ENCODE data around the gene PRR20B. TPM values are rescaled to one million over a fixed set of nuclear protein-coding genes. Genes with fewer than 3 reads are reported as not detected.
"Not testable (repeated sequence)": the region's sequence is repeated elsewhere in the genome, so short reads cannot be mapped to it uniquely, and the experiment has no call there.

PRR20B gene
- total RNA-seq, 1 experiment from 2014 or later, result not detected

DNA sequence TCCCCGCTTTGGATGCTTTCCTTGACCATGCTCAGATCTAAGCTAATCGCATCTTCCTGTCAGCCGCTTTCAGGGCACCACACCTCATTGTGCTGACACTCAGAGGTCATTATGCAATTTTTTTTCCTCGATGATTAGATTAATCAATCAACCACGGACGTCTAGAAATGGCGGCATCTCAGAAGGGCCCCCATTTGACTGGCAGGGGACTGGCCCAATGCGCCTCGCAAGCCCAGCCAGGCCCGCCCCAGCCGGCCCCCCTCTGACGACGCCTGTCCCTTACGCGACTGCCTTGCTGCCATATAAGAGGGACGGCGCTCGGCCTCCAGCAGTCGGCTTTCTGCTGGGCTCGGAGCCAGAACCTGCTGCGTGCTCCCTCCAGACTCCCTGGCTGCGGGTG, 6.5 kb downstream of the PRR20B start, which contains the start of gene PRR20C:
Gene PRR20C (plus strand): TSS at position 301 of the 400 bp plus-strand sequence. CDS start 387 bp downstream, outside the sequence.
- not testable (repeated sequence) for H3T11ph ChIP-seq (ENCODE audit: low read length); DNase-seq; H2BK5ac ChIP-seq (ENCODE audit: insufficient read length, low read length); H3K27ac ChIP-seq (ENCODE audit: insufficient read length, low read depth, low read length); H2BK12ac ChIP-seq (ENCODE audit: insufficient read length, low read depth, low read length); H4K20me1 ChIP-seq (ENCODE audit: control insufficient read depth, insufficient read depth, insufficient read length); H3K4me2 ChIP-seq (ENCODE audit: insufficient read depth, insufficient read length, low read length); H3K27ac Mint-ChIP-seq; H2BK20ac ChIP-seq (ENCODE audit: low read depth, low read length, poor library complexity, severe bottlenecking); H3K4me1 ChIP-seq (ENCODE audit: insufficient read depth, low read length); H3K4ac ChIP-seq (ENCODE audit: low read depth, low read length); H3K36me3 Mint-ChIP-seq (ENCODE audit: insufficient read depth in 1 of 3, low read depth in 3 of 3); H3K56ac ChIP-seq (ENCODE audit: insufficient read length, low read depth, low read length); H4K91ac ChIP-seq (ENCODE audit: insufficient read length, low read depth, low read length); H3K4me3 Mint-ChIP-seq; H4K8ac ChIP-seq (replicated peaks; ENCODE audit: insufficient read length, low read depth, low read length); H3K27me3 ChIP-seq (ENCODE audit: insufficient read depth, low read length); H2AFZ ChIP-seq (ENCODE audit: low read length); H3K18ac ChIP-seq (ENCODE audit: insufficient read length, low read depth, low read length); H4K5ac ChIP-seq (ENCODE audit: insufficient read length, low read depth, low read length); H2BK15ac ChIP-seq (ENCODE audit: low read depth, low read length); H2BK120ac ChIP-seq (ENCODE audit: low read depth, low read length, poor library complexity, severe bottlenecking); H3K79me1 ChIP-seq (ENCODE audit: insufficient read depth, low read depth, low read length, poor library complexity, severe bottlenecking); H3K27me3 Mint-ChIP-seq (ENCODE audit: low read depth); H3K9ac ChIP-seq (ENCODE audit: extremely low read depth, insufficient read length, low read length); H3K79me2 ChIP-seq (ENCODE audit: insufficient read depth, low read length); H3K9me3 Mint-ChIP-seq; H3K14ac ChIP-seq (ENCODE audit: insufficient read depth, low read length); H3K23me2 ChIP-seq (ENCODE audit: insufficient read length, low read depth, low read length, poor library complexity, severe bottlenecking); H2AK5ac ChIP-seq (ENCODE audit: insufficient read length, low read length); H3K9me3 ChIP-seq (ENCODE audit: control insufficient read depth, low read depth, low read length); H3K4me1 Mint-ChIP-seq; H3K23ac ChIP-seq (ENCODE audit: insufficient read length, low read depth, low read length)
- no CpG with 5 or more reads among the region's 22 CpGs for WGBS (ENCODE audit: extremely low coverage, insufficient read length, low lambda C conversion rate)

DNA sequence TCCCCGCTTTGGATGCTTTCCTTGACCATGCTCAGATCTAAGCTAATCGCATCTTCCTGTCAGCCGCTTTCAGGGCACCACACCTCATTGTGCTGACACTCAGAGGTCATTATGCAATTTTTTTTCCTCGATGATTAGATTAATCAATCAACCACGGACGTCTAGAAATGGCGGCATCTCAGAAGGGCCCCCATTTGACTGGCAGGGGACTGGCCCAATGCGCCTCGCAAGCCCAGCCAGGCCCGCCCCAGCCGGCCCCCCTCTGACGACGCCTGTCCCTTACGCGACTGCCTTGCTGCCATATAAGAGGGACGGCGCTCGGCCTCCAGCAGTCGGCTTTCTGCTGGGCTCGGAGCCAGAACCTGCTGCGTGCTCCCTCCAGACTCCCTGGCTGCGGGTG, 13.0 kb downstream of the PRR20B start, which contains the start of gene PRR20D:
Gene PRR20D (plus strand): TSS at position 301 of the 400 bp plus-strand sequence. CDS start 387 bp downstream, outside the sequence.
- not testable (repeated sequence) for H3K4me3 Mint-ChIP-seq; H2AK5ac ChIP-seq (ENCODE audit: insufficient read length, low read length); H2BK12ac ChIP-seq (ENCODE audit: insufficient read length, low read depth, low read length); H3K4me1 ChIP-seq (ENCODE audit: insufficient read depth, low read length); H3K18ac ChIP-seq (ENCODE audit: insufficient read length, low read depth, low read length); H2BK120ac ChIP-seq (ENCODE audit: low read depth, low read length, poor library complexity, severe bottlenecking); H2AFZ ChIP-seq (ENCODE audit: low read length); H3K56ac ChIP-seq (ENCODE audit: insufficient read length, low read depth, low read length); H3K36me3 Mint-ChIP-seq (ENCODE audit: insufficient read depth in 1 of 3, low read depth in 3 of 3); H3T11ph ChIP-seq (ENCODE audit: low read length); H2BK20ac ChIP-seq (ENCODE audit: low read depth, low read length, poor library complexity, severe bottlenecking); H3K9me3 Mint-ChIP-seq; H3K27ac ChIP-seq (ENCODE audit: insufficient read length, low read depth, low read length); H3K27me3 Mint-ChIP-seq (ENCODE audit: low read depth); H4K91ac ChIP-seq (ENCODE audit: insufficient read length, low read depth, low read length); H4K5ac ChIP-seq (ENCODE audit: insufficient read length, low read depth, low read length); H3K4me1 Mint-ChIP-seq; DNase-seq; H3K27ac Mint-ChIP-seq; H3K4me2 ChIP-seq (ENCODE audit: insufficient read depth, insufficient read length, low read length); H3K14ac ChIP-seq (ENCODE audit: insufficient read depth, low read length); H2BK15ac ChIP-seq (ENCODE audit: low read depth, low read length); H3K27me3 ChIP-seq (ENCODE audit: insufficient read depth, low read length); H3K23me2 ChIP-seq (ENCODE audit: insufficient read length, low read depth, low read length, poor library complexity, severe bottlenecking); H3K79me1 ChIP-seq (ENCODE audit: insufficient read depth, low read depth, low read length, poor library complexity, severe bottlenecking); H4K20me1 ChIP-seq (ENCODE audit: control insufficient read depth, insufficient read depth, insufficient read length); H3K9ac ChIP-seq (ENCODE audit: extremely low read depth, insufficient read length, low read length); H4K8ac ChIP-seq (replicated peaks; ENCODE audit: insufficient read length, low read depth, low read length); H2BK5ac ChIP-seq (ENCODE audit: insufficient read length, low read length); H3K9me3 ChIP-seq (ENCODE audit: control insufficient read depth, low read depth, low read length); H3K79me2 ChIP-seq (ENCODE audit: insufficient read depth, low read length); H3K4ac ChIP-seq (ENCODE audit: low read depth, low read length); H3K23ac ChIP-seq (ENCODE audit: insufficient read length, low read depth, low read length)
- WGBS (ENCODE audit: extremely low coverage, insufficient read length, low lambda C conversion rate), result no CpG with 5 or more reads among the region's 22 CpGs
